SH-SY5Y (cell line): ENCODE data around the gene RGS9BP.

Experiments
- GATA2 ChIP-seq: IDR thresholded peaks from 2 replicates; pipeline ENCODE4 v1.6.1; 2011; ENCODE audit warnings: mild to moderate bottlenecking, low read depth, low read length
- GATA3 ChIP-seq: IDR thresholded peaks from 2 replicates; pipeline ENCODE4 v1.6.1; 2011; ENCODE audit warnings: low read depth, mild to moderate bottlenecking, low read length, moderate library complexity

The RGS9BP gene

DNA sequence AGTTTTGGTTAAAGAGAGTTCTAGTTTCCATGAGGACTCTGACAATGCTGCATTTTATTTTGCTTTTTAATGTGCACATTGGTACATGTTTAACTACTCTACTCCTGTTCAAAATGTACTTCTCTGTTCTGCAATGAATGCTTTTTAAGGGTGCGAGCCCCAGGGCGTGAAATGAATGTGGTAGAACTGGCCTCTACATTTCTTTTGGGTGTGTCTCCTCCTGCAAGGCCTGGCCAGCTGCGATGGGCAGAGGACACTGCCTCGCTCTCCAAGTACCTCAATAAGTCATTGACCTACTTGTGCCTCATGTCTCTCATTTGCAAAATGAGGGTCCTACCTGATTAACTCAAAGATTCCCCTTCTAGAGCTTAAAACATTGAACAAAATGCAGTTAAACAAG is 6.7 kb downstream of the RGS9BP start:
- TF ChIP-seq GATA2 (no peak), GATA3 (no peak)

DNA sequence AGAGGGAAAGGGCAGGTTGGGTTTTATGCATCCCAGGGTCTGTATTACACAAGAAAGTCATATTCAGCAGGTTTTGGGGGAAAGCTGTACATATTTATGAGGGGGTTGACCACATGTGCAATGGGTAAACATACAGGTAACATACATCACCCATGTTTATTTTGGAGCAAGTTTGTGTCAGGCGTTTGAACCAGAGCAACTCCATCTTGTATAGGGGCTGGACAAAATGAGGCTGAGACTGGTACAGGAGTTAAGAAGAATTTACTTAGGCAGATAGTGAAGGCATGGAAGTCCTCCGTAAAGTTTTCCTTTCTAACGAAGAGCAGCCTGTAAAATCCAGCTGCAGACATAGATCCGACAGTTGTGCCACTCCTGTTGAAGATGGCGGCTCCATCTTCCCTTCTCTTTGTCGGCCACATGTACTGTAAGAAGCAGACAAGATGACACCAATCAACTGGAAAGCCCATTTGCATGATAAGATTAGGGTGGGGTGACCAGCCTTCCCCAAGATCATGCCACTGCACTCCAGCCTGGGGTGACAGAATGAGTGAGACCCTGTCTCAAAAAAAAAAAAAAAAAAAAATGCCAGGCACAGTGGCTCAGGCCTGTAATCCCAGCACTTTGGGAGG is 11.3 kb downstream of the RGS9BP start:
- TF ChIP-seq GATA3 (no peak), GATA2 (no peak)

DNA sequence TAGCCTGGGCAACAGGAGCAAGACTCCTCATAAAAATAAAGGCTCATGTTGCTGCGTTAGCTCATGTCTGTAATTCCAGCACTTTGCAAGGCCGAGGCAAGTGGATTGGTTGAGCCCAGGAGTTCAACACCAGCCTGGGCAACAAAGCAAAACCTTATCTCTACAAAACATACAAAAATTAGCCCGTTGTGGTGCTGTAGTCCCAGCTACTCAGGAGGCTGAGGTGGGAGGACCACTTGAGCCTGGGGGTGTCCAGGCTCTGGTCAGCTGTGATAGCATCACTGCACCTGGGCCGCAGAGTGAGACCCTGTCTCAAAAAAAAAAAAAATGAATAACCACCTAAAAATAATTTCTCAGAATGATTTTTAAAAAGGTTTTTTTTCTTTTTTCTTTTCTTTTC is 12.0 kb downstream of the RGS9BP start:
- no peak for TF ChIP-seq GATA3
- no peak for TF ChIP-seq GATA2

DNA sequence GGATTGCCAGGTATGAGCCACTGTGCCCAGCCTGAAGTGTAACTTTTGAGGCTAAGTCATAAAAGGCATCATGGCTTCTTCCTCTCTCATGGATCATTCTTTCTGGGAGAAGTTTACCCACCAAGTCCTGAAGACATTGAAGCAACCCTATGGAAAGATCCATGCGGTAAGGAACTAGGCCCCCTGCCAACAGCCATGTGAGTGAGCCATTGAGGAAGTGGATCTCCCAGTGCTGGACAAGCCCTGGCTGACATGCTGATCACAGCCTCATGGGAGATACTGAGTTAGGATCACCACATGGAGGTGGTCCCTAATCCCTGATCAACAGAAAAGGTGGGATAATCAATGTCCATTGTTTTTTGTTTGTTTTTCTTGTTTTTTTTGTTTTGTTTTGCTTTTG is 12.7 kb downstream of the RGS9BP start:
- TF ChIP-seq GATA2 (no peak), GATA3 (no peak)

DNA sequence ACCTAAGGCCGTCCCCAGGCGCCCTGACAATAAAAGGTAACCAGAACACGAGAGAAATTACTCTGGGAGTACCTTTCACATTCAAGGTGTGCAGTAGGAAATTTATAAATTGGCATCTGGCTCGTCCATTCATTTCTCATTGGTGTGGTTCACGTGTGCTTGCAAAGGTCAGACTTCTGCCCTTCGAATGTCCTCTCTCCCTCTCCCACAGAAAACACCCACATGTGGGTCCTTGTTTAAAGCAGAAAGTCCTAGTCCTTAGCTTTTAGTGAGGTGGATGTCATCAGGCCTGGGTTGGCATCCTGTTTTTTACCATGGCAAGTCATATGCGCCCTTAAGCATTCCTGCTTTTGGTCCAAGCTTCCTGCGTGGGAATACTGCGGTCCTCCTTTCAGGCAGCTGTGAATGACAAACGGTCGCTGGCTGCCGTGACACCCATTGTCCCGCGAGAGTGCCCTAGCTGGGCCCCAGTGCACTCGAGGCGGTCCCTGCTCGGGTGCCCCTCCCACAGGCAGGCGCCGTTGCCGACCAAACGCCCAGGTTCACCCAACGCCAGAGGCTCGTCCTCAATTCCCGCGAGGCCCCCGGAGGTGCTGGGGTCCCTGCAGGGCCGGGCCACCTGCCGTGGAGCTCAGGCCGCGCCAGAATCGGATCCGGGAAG is 15.8 kb downstream of the RGS9BP start, which contains the start of gene NUDT19:
Gene NUDT19, plus strand, starts transcription at position 531 of the 661 bp plus-strand sequence. CDS start 140 bp downstream, outside the sequence.
- TF ChIP-seq GATA2 (no peak), GATA3 (no peak)

DNA sequence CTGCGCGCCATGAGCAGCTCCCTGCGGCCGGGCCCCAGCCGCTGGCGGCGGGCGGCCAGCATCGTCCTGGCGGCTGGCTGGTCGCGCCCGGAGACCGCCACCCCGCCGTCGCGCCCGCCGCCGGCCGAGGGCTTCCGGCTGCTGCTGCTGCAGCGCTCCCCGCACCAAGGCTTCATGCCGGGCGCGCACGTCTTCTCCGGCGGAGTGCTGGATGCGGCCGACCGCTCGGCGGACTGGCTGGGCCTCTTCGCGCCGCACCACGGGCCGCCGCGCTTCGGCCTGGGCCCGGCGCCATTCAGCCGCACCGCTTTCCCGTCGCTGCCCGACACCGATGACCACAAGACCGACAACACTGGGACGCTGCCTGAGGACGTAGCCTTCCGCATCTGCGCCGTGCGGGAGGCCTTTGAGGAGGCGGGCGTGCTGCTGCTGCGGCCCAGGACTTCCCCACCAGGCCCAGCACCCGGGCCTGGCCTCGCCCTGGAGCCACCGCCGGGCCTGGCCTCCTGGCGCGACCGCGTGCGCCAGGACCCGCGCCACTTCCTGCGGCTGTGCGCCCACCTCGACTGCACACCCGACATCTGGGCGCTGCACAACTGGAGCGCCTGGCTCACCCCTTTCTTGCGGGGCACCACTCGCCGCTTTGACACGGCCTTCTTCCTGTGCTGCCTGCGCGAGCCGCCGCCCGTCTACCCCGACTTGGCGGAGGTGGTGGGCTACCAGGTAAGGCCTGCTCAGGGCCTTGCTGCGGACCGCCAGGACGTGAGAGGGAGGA is 16.5 kb downstream of the RGS9BP start:
- TF ChIP-seq GATA2 (no peak; the same call in 1 of the 2 replicates), GATA3 (no peak)

DNA sequence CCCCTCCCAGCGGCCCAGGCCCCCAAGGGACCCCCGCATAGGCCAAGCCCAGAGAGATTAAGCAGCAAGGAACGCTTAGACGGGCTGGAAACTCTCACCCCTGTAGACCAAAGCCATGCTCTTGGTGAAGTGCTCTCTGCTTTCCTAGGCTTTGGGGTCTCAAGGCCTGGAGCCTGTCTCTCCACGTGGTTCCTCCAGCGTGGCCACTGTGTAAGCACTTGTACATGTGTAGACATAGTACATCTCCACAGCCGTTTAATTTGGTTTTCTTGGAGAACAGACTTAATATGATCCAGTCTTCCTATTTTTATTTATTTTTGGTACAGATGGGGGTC is 17.0 kb downstream of the RGS9BP start:
- TF ChIP-seq GATA3 = no peak
- TF ChIP-seq GATA2 = no peak

DNA sequence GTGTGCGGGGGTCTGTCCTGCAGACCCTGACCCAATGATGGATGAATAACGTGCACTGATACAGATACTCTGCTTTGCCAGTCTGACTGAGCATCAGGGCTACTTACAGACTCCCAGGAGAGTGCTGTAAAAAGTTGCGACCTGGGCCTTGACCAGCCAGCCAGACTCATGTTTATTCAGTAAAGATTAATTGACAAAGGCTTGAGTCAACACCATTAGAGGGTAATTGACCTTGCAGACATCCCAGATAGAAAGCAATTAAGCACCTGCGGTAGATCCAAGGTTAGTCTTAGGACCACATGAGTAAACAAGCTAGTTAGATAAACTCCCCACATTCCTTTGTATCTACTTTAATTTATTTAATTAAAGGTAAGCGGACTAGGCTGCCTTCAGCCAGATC is 26.4 kb downstream of the RGS9BP start:
- TF ChIP-seq GATA3 (no peak), GATA2 (no peak)

DNA sequence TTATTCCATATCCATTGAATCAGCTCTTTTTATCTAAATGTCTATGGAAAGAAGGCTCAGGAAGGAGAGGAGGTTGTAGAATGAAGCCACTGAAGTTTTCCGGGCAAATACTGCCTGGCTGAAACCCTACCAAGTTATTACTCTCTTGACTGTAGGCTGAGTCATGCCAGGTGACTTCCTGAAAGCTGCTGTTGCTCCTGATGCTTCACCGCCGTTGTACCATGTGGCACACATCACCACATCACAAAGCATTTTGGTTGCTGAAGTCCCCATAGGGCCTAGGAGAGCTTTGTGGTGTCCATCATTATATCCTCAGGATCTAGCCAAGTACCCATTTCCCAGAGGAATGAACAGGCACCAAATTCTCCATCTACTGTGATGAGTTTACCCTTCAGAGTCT is 32.8 kb downstream of the RGS9BP start:
- no peak for TF ChIP-seq GATA2
- no peak for TF ChIP-seq GATA3

DNA sequence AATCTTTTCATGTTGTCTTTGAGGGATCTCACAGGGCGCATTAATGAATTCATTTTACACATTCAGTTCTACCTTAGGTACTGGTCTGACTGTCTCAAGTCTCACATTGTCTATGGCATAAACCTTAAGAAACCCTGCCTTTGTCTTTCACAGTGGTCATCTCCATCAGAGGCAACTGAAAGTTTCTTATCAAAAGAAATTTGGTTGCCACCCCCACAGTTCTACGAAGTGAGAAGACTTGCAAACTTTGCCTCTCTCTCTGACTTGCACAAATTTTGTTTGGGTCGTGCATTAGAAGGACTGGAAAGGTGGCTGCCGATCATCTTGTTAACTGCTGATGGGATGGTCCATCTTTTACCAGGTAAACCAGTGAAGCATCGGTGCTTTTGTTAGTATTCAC is 33.4 kb downstream of the RGS9BP start:
- no peak for TF ChIP-seq GATA3
- TF ChIP-seq GATA2 = no peak

DNA sequence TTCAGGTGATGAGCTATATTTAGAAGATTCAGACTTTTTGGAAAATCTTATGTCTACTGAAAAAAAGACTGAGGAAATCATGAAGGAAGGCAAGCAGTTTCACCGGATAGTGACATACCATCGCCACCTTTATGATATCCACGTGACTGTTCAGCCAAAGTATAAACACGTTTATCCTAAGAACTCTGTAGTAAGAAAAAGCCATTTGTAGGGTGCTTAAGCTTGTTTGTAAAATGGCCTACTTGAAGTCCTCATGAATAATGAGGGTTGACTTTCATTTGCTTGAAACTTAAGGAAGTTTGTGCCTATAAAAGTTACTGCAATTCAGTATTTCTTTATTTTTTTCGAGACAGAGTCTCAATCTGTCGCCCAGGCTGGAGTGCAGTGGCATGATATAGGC is 36.1 kb downstream of the RGS9BP start:
- no peak for TF ChIP-seq GATA3
- no peak for TF ChIP-seq GATA2

DNA sequence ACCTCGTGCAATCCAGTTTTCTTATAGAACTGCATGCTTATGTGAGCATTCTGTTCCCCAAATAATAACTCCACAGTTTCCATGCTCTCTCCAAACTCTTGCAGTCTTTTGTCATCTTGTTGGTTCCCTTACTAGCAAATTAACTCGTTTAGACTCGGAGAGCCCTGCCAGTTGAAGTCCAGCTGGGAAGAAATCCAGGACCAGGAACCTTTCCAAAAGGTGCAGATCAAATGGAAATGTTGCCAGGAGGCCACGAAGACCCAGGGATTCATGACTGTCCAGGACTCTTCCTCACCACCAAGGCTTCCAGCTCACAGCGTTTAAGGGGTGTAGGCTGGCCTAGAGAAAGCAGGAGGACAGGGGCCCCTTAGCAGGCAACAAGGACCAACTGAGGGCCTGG is 41.8 kb downstream of the RGS9BP start:
- TF ChIP-seq GATA3 = no peak
- TF ChIP-seq GATA2 = no peak

DNA sequence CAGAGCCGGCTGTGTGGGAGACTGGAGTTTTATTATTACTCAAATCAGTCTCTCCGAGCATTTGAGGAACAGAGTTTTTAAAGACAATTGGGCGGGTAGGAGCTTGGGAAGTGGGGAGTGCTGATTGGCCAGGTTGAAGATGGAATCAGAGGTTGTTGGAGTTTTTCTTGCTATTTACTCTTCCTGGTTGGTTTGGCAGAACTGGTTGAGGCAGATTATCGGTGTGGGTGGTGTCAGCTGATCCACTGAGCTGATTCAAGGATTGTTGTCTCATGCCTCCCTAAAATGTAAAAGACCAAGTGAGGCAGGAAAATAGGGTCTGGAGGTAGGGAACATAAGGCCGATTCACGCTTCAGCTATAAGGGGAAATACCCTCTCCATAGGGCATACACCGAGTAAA is 42.6 kb downstream of the RGS9BP start:
- TF ChIP-seq GATA3 = no peak
- TF ChIP-seq GATA2 = no peak

DNA sequence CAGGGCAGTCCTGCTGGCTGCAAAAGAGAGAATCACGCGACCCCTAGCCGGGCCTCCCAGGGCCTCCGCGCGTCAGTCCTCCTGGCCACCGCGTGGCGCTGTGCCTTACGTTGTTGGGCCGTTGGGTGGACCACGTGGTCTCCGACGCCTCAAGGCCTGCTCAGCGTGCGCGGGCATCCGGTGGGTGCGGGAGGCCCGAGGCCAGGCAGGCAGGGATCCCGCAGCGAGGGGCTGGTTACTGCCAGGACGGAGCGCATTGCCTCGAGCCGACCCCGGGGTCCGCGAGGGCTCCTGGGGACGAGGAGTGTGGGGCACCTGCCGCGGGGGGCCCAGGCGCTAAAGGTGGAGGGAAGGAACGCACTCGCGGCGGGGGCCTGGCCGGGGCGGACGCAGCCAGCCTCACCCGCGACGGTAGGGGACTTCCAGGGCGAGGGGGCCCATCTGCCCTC is 44.0 kb downstream of the RGS9BP start, which contains the start of gene TDRD12:
Gene TDRD12, plus strand, starts transcription at position 157 of the 449 bp plus-strand sequence. CDS start 306 bp downstream, outside the sequence.
- TF ChIP-seq GATA2 (no peak), GATA3 (no peak)
